Measurements from ENCODE around the gene USP30.
A peak's percentile ranks its signal among the peaks of the same experiment; 100 is the strongest.

USP30 gene

GRCh38 chr12:109082751-109083150 lies 30.4 kb downstream of the USP30 start:
- ChIA-PET POLR2A (ENCODE audit: low non-redundant PET) (no interaction called here), CTCF (no interaction called here)
- H3K27ac ChIP-seq, result no peak overlapping the region
- no peak for DNase-seq (ENCODE audit: low spot score)
- no peak for TF ChIP-seq CTCF (conservative IDR thresholded peaks at IDR 0.05; ENCODE audit: low read depth)

GRCh38 chr12:109084425-109084824 lies 32.0 kb downstream of the USP30 start:
- POLR2A ChIA-PET (ENCODE audit: low non-redundant PET), result no interaction called here
- CTCF ChIA-PET, result interaction anchor here (0.6 to 0.7 kb wide), 3 partner anchors 29 to 201 kb away, joined by 3 to 4 read pairs (median 3); no protein-coding TSS in a partner anchor
- no peak for DNase-seq (ENCODE audit: low spot score)
- no peak overlapping the region for H3K27ac ChIP-seq
- TF ChIP-seq CTCF (conservative IDR thresholded peaks at IDR 0.05; ENCODE audit: low read depth), result no peak

GRCh38 chr12:109085590-109085989 lies 33.2 kb downstream of the USP30 start:
- ChIA-PET CTCF (no interaction called here), POLR2A (ENCODE audit: low non-redundant PET) (no interaction called here)
- DNase-seq (ENCODE audit: low spot score), result no peak
- TF ChIP-seq CTCF (conservative IDR thresholded peaks at IDR 0.05; ENCODE audit: low read depth), result no peak
- H3K27ac ChIP-seq, result 0 out of 2 replicates have a peak overlapping the region, but pooled peaks have one; percentile 9

- ChIA-PET CTCF (interaction anchor here (0.6 kb wide), 3 partner anchors 14 to 161 kb away, joined by 3 to 4 read pairs (median 3); no protein-coding TSS in a partner anchor), POLR2A (ENCODE audit: low non-redundant PET) (no interaction called here)
- peak overlapping the region; percentile 48 for H3K27ac ChIP-seq
- TF ChIP-seq CTCF (conservative IDR thresholded peaks at IDR 0.05; ENCODE audit: low read depth), result no peak
- DNase-seq (ENCODE audit: low spot score), result no peak
Observed at GRCh38 chr12:109087250-109087649, 34.9 kb downstream of the USP30 start.

GRCh38 chr12:109088818-109089217 lies 36.4 kb downstream of the USP30 start:
- ChIA-PET POLR2A (ENCODE audit: low non-redundant PET) (no interaction called here), CTCF (no interaction called here)
- no peak for DNase-seq (ENCODE audit: low spot score)
- H3K27ac ChIP-seq, result peak overlapping the region; percentile 58
- TF ChIP-seq CTCF (conservative IDR thresholded peaks at IDR 0.05; ENCODE audit: low read depth), result no peak

GRCh38 chr12:109089683-109090082 lies 37.3 kb downstream of the USP30 start:
- TF ChIP-seq CTCF (conservative IDR thresholded peaks at IDR 0.05; ENCODE audit: low read depth), result no peak
- CTCF ChIA-PET, result interaction anchor here (0.7 kb wide), 1 partner anchor 150 kb away, joined by 8 read pairs; no protein-coding TSS in a partner anchor
- POLR2A ChIA-PET (ENCODE audit: low non-redundant PET), result no interaction called here
- no peak for DNase-seq (ENCODE audit: low spot score)
- H3K27ac ChIP-seq, result peak overlapping the region; percentile 58

Data from RWPE1 (cell line).